H9 (cell line): ENCODE data around the gene XRN1. TPM values are rescaled to one million over a fixed set of nuclear protein-coding genes. Genes with fewer than 3 reads are reported as not detected.

ENCODE experiments used
- DNase-seq: peaks from one replicate; pipeline ENCODE4 v3.0.0-alpha.2; 2017
- H2AFZ ChIP-seq: one replicate; pipeline ENCODE4 v1.6.1; 2013; ENCODE audit warnings: mild to moderate bottlenecking, low read length, control low read depth, moderate library complexity
- H2AK5ac ChIP-seq: 2 replicates; pipeline ENCODE4 v1.6.1; 2013; ENCODE audit warnings: low read length, control low read depth, mixed read lengths; ENCODE audit not compliant: insufficient read length
- H2BK120ac ChIP-seq: one replicate; pipeline ENCODE4 v1.6.1; 2013; ENCODE audit warnings: low read depth, mild to moderate bottlenecking, low read length, control low read depth, inconsistent platforms; ENCODE audit not compliant: poor library complexity, severe bottlenecking
- H2BK12ac ChIP-seq: 2 replicates; pipeline ENCODE4 v1.6.1; 2013; ENCODE audit warnings: low read length, control low read depth, mixed read lengths, low read depth; ENCODE audit not compliant: insufficient read length
- H2BK15ac ChIP-seq: 2 replicates; pipeline ENCODE4 v1.6.1; 2013; ENCODE audit warnings: low read depth, low read length, control low read depth
- H2BK20ac ChIP-seq: one replicate; pipeline ENCODE4 v1.6.1; 2013; ENCODE audit warnings: low read depth, mild to moderate bottlenecking, low read length, control low read depth, inconsistent platforms; ENCODE audit not compliant: poor library complexity, severe bottlenecking
- H2BK5ac ChIP-seq: 2 replicates; pipeline ENCODE4 v1.6.1; 2013; ENCODE audit warnings: low read length, control low read depth, mixed read lengths; ENCODE audit not compliant: insufficient read length
- H3K14ac ChIP-seq: 2 replicates; pipeline ENCODE4 v1.6.1; 2013; ENCODE audit warnings: low read length, control low read depth; ENCODE audit not compliant: insufficient read depth
- H3K18ac ChIP-seq: 2 replicates; pipeline ENCODE4 v1.6.1; 2013; ENCODE audit warnings: low read depth, mild to moderate bottlenecking, mixed read lengths, low read length, control low read depth; ENCODE audit not compliant: insufficient read length
- H3K23ac ChIP-seq: 2 replicates; pipeline ENCODE4 v1.6.1; 2013; ENCODE audit warnings: low read length, control low read depth, mixed read lengths, low read depth; ENCODE audit not compliant: insufficient read length
- H3K23me2 ChIP-seq: 2 replicates; pipeline ENCODE4 v1.6.1; 2013; ENCODE audit warnings: low read depth, mild to moderate bottlenecking, mixed read lengths, low read length, control low read depth; ENCODE audit not compliant: insufficient read length, poor library complexity, severe bottlenecking
- H3K27ac ChIP-seq: 2 replicates; pipeline ENCODE4 v1.5.1; 2013; ENCODE audit warnings: low read length, control low read depth, mixed read lengths, low read depth; ENCODE audit not compliant: insufficient read length
- H3K27me3 ChIP-seq: 2 replicates; pipeline ENCODE4 v1.6.1; 2013; ENCODE audit warnings: low read length, control low read depth, inconsistent platforms; ENCODE audit not compliant: insufficient read depth
- H3K4ac ChIP-seq: 2 replicates; pipeline ENCODE4 v1.6.1; 2013; ENCODE audit warnings: low read depth, mild to moderate bottlenecking, control low read depth, inconsistent platforms, low read length, moderate library complexity
- H3K4me1 ChIP-seq: 2 replicates; pipeline ENCODE4 v1.6.1; 2013; ENCODE audit warnings: low read length, control low read depth, inconsistent platforms; ENCODE audit not compliant: insufficient read depth
- H3K4me2 ChIP-seq: 2 replicates; pipeline ENCODE4 v1.6.1; 2013; ENCODE audit warnings: low read length, control low read depth, mixed read lengths; ENCODE audit not compliant: insufficient read length, insufficient read depth
- H3K56ac ChIP-seq: 2 replicates; pipeline ENCODE4 v1.6.1; 2013; ENCODE audit warnings: low read depth, mild to moderate bottlenecking, mixed read lengths, low read length, control low read depth; ENCODE audit not compliant: insufficient read length
- H3K79me1 ChIP-seq: 2 replicates; pipeline ENCODE4 v1.6.1; 2013; ENCODE audit warnings: low read depth, mild to moderate bottlenecking, moderate library complexity, low read length, control low read depth, inconsistent platforms; ENCODE audit not compliant: insufficient read depth, poor library complexity, severe bottlenecking
- H3K79me2 ChIP-seq: 2 replicates; pipeline ENCODE4 v1.6.1; 2013; ENCODE audit warnings: low read length, control low read depth, inconsistent platforms; ENCODE audit not compliant: insufficient read depth
- H3K9ac ChIP-seq: 2 replicates; pipeline ENCODE4 v1.6.1; 2013; ENCODE audit warnings: low read length, control low read depth, mixed read lengths; ENCODE audit not compliant: insufficient read length; ENCODE audit errors: extremely low read depth
- H3K9me3 ChIP-seq: one replicate; pipeline ENCODE4 v1.6.1; 2013; ENCODE audit warnings: low read depth, low read length, inconsistent platforms; ENCODE audit not compliant: control insufficient read depth
- H3T11ph ChIP-seq: one replicate; pipeline ENCODE4 v1.6.1; 2013; ENCODE audit warnings: mild to moderate bottlenecking, low read length, control low read depth, inconsistent platforms
- H4K20me1 ChIP-seq: one replicate; pipeline ENCODE4 v1.6.1; 2013; ENCODE audit not compliant: control insufficient read depth, insufficient read length, insufficient read depth
- H4K5ac ChIP-seq: 2 replicates; pipeline ENCODE4 v1.6.1; 2013; ENCODE audit warnings: low read depth, mild to moderate bottlenecking, mixed read lengths, low read length, control low read depth; ENCODE audit not compliant: insufficient read length
- H4K8ac ChIP-seq: replicated peaks from 2 replicates; pipeline ENCODE4 v1.6.1; 2013; ENCODE audit warnings: low read length, control low read depth, mixed read lengths, low read depth; ENCODE audit not compliant: insufficient read length
- H4K91ac ChIP-seq: 2 replicates; pipeline ENCODE4 v1.6.1; 2013; ENCODE audit warnings: low read depth, mild to moderate bottlenecking, moderate library complexity, mixed read lengths, low read length, control low read depth; ENCODE audit not compliant: insufficient read length
- H3K27ac Mint-ChIP-seq, 3 experiments: 2 replicates in 2 of 3; 3 replicates in 1 of 3; pipeline ENCODE4 v1.8.0; 2020 to 2021; ENCODE audit warnings: mixed read lengths in 3 of 3, mild to moderate bottlenecking in 1 of 3, moderate library complexity in 1 of 3
- H3K27me3 Mint-ChIP-seq: 2 replicates; pipeline ENCODE4 v1.8.0; 2021; ENCODE audit warnings: low read depth, mild to moderate bottlenecking, moderate library complexity, mixed read lengths
- H3K36me3 Mint-ChIP-seq, 3 experiments: 2 replicates in 2 of 3; 3 replicates in 1 of 3; pipeline ENCODE4 v1.8.0; 2020 to 2021; ENCODE audit warnings: low read depth in 3 of 3, mixed read lengths in 3 of 3; ENCODE audit not compliant: insufficient read depth in 1 of 3
- H3K4me1 Mint-ChIP-seq, 2 experiments: 2 replicates each; pipeline ENCODE4 v1.8.0; 2020; ENCODE audit warnings: mixed read lengths in 2 of 2
- H3K4me3 Mint-ChIP-seq, 2 experiments: 2 replicates in 1 of 2; 3 replicates in 1 of 2; pipeline ENCODE4 v1.8.0; 2020 to 2021; ENCODE audit warnings: mild to moderate bottlenecking in 2 of 2, mixed read lengths in 2 of 2, moderate library complexity in 1 of 2
- H3K9me3 Mint-ChIP-seq, 2 experiments: 2 replicates in 1 of 2; 3 replicates in 1 of 2; pipeline ENCODE4 v1.8.0; 2020; ENCODE audit warnings: mild to moderate bottlenecking in 2 of 2, mixed read lengths in 2 of 2, moderate library complexity in 1 of 2
- WGBS: extraction: QIAGEN DNeasy Blood & Tissue Kit; methylation state at CpG from one replicate; pipeline ENCODE4 v1.1.7; 2013; ENCODE audit warnings: missing lambda C conversion rate, low lambda C conversion rate, mixed read lengths; ENCODE audit not compliant: insufficient read length; ENCODE audit errors: extremely low coverage; 5-methylcytosine and 5-hydroxymethylcytosine counted together
- total RNA-seq: library from RNA; stranded (reverse); gene quantifications from 2 replicates; pipeline ENCODE4 v1.2.1, GENCODE V29; 2021
- TF ChIP-seq, protein P1 (sequence below): fragments of 200-600 bp; sonication (generic); conservative IDR thresholded peaks from 3 replicates; pipeline ENCODE4 v1.8.0; 2021; ENCODE audit warnings: antibody characterized with exemption, mild to moderate bottlenecking

The XRN1 gene
- total RNA-seq, 1 experiment from 2014 or later, result 15.0 TPM

DNA sequence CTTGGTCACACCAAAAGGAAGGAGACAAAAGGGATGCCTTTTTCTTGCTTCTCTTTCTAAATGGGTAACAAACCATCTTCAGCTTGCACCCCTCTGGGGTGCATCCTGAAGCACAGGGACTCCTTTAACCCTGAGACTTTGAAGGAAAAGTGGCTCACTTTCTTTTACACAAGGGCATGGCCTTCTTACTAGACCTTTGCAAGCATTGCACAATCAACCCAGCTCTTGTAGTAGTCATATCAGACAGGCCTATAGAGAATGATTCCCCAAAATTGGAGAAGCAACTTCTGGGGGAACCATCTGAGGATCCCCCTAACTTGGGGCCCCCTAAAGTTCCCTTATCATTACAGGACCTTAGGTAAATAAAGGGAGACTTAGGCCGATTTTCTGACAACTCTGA is 166.4 kb downstream of the XRN1 start:
- Histone ChIP-seq H2BK120ac (no peak overlapping the region), H4K20me1 (no peaks in the 10 kb centered on the region), H3K23ac (no peak overlapping the region), H3T11ph (no peak overlapping the region), H3K79me1 (no peaks in the 10 kb centered on the region), H3K27me3 (no peaks in the 10 kb centered on the region), H3K56ac (no peak overlapping the region), H4K91ac (no peak overlapping the region), H2BK20ac (no peak overlapping the region), H3K4me2 (no peak overlapping the region), H3K27ac (no peak overlapping the region), H2AK5ac (no peak overlapping the region), H3K9me3 (no peaks in the 10 kb centered on the region), H2BK12ac (no peak overlapping the region), H3K4me1 (no peaks in the 10 kb centered on the region), H3K18ac (no peak overlapping the region), H3K4ac (no peak overlapping the region), H3K23me2 (no peaks in the 10 kb centered on the region), H2BK5ac (no peak overlapping the region), H2BK15ac (no peak overlapping the region), H4K5ac (no peak overlapping the region), H4K8ac (no peak overlapping the region), H3K79me2 (no peaks in the 10 kb centered on the region), H3K9ac (no peak overlapping the region), H3K14ac (no peak overlapping the region), H2AFZ (no peak overlapping the region)
- H3K27me3 Mint-ChIP-seq, result peaks cover 11% of the 10 kb centered on the region
- no CpG with 5 or more reads among the region's 1 CpG for WGBS
- TF ChIP-seq, protein P1, sequence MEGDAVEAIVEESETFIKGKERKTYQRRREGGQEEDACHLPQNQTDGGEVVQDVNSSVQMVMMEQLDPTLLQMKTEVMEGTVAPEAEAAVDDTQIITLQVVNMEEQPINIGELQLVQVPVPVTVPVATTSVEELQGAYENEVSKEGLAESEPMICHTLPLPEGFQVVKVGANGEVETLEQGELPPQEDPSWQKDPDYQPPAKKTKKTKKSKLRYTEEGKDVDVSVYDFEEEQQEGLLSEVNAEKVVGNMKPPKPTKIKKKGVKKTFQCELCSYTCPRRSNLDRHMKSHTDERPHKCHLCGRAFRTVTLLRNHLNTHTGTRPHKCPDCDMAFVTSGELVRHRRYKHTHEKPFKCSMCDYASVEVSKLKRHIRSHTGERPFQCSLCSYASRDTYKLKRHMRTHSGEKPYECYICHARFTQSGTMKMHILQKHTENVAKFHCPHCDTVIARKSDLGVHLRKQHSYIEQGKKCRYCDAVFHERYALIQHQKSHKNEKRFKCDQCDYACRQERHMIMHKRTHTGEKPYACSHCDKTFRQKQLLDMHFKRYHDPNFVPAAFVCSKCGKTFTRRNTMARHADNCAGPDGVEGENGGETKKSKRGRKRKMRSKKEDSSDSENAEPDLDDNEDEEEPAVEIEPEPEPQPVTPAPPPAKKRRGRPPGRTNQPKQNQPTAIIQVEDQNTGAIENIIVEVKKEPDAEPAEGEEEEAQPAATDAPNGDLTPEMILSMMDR, result no peak
- DNase-seq, result no peak
- peaks cover 22 to 30% of the 10 kb centered on the region in 2 experiments for H3K9me3 Mint-ChIP-seq
- H3K4me1 Mint-ChIP-seq, result peaks cover 0 to 3% of the 10 kb centered on the region in 2 experiments; a peak in 1 of 4 replicates
- peaks cover 3 to 18% (median 5%) of the 10 kb centered on the region in 3 experiments; a peak in 4 of 7 replicates for H3K36me3 Mint-ChIP-seq
- H3K4me3 Mint-ChIP-seq, result no peak overlapping the region
- H3K27ac Mint-ChIP-seq, result peak overlapping the region in 1 of 3 experiments; percentile 40; a peak in 1 of 7 replicates
